Measurements from ENCODE around the gene OR4A47.
"Not testable (repeated sequence)": the region's sequence is repeated elsewhere in the genome, so short reads cannot be mapped to it uniquely, and the experiment has no call there.

The OR4A47 gene

GRCh38 chr11:48488493-48488892 is at the start of gene OR4A47:
Gene OR4A47 (plus strand): TSS chr11:48488793. CDS start chr11:48488793, 0 bp downstream.
- not testable (repeated sequence) for DNase-seq

- not testable (repeated sequence) for DNase-seq
These were observed 32.7 kb upstream of the OR4A47 start for GRCh38 chr11:48455909-48456308.

- DNase-seq = not testable (repeated sequence)
These were observed 14.6 kb upstream of the OR4A47 start for GRCh38 chr11:48473966-48474365.

- not testable (repeated sequence) for DNase-seq
These were observed 13.9 kb upstream of the OR4A47 start for GRCh38 chr11:48474703-48475102.

- not testable (repeated sequence) for DNase-seq
These were observed 17.6 kb downstream of the OR4A47 start for GRCh38 chr11:48506169-48506568.

- DNase-seq = no peak
These were observed 50.4 kb downstream of the OR4A47 start for GRCh38 chr11:48538991-48539390.

Data from NCI-H1436 (cell line).